COLO829 (cell line): Measurements from ENCODE around the gene PLEKHG5.

Source experiments
- DNase-seq: peaks from one replicate; pipeline ENCODE4 v3.0.0; 2012; ENCODE audit warnings: low spot score

PLEKHG5 gene

GRCh38 chr1:6509220-6509918, 17.9 kb upstream of the PLEKHG5 start:
- no peak for DNase-seq

DNA sequence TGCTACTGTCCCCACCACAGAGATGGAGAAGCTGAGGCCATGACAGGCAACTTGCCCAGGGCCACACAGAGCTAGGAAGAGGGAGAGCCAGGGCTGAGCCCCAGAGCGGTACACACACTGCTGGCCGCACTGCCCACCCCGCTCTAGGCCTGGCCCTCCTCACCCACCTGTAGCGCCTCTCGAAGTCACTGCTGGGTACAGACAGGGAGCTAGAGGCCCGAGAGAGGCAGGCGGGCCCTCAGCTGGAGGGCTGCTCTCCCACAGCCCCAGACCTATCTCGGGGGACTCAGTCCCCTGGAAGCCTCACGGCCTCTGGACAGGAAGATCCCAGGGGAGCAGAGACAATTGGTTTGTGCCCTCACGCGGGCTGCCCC, 17.3 kb upstream of the PLEKHG5 start:
- no peak for DNase-seq

- no peak for DNase-seq
Observed at GRCh38 chr1:6508154-6508815, 16.8 kb upstream of the PLEKHG5 start.

GRCh38 chr1:6507461-6507911, 16.0 kb upstream of the PLEKHG5 start:
- DNase-seq = no peak

DNA sequence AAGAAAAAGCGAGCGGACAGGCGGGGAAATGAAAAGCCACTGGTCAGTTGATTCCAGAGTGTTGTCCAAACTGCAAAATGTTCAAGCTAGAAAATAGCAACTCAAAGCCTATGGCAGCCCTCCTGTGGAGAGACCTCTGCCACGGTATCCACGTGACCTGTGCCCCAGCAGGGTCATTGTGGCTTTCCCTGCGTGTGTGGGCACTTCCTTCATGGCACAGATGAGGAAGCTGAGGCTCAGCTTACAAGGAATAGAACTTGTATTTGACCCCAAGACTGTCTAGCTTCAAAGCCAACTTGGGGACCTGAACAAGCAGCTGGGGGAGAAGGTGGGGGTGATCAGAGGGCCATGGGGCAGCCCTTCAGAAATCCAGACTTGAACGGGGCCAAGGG, 15.6 kb upstream of the PLEKHG5 start:
- DNase-seq = no peak

- DNase-seq = no peak
Observed at GRCh38 chr1:6506210-6507036, 15.0 kb upstream of the PLEKHG5 start.

DNA sequence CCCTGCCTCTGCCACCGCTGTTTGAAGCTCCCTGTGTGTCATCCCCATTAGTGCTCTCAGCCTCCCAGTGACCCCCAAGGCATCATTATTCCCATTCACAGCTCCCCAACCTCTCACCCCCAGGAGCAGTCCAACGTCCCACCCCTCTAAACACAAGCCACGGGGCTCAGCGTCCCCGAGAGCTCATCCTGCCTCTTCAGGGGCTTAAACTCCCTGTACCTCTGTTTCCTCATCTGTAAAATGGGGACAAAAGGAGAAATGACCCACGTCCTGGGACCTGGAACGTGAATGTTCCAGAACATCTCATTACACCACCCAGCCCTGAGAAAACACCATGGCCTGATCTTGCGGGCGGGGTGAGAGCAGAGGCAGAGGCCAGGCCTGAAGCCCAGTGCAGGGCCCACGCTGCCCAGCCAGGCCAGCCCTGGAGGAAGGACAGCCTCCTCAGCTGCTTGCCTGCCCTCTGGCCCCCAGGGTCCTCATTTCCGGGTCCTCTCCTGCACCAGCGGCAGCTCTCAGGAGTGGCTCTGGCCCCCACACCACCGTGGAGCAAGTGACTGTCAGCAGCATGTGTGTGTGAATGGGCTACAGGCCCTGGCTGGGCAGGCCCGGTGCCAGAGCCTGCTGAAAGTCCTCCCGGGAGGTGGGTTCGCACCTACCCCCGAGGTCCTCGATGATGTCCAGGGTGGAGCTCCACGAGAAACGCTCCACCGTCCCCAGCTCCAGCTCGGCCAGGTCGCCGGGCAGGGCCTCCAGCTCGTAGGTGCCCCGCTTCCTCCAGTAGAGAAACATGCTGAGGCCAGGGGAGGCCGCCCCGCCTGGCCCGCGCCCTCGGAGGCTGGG, 14.1 kb upstream of the PLEKHG5 start:
- no peak for DNase-seq

- no peak for DNase-seq
Observed at GRCh38 chr1:6504887-6505286, 13.4 kb upstream of the PLEKHG5 start.

DNA sequence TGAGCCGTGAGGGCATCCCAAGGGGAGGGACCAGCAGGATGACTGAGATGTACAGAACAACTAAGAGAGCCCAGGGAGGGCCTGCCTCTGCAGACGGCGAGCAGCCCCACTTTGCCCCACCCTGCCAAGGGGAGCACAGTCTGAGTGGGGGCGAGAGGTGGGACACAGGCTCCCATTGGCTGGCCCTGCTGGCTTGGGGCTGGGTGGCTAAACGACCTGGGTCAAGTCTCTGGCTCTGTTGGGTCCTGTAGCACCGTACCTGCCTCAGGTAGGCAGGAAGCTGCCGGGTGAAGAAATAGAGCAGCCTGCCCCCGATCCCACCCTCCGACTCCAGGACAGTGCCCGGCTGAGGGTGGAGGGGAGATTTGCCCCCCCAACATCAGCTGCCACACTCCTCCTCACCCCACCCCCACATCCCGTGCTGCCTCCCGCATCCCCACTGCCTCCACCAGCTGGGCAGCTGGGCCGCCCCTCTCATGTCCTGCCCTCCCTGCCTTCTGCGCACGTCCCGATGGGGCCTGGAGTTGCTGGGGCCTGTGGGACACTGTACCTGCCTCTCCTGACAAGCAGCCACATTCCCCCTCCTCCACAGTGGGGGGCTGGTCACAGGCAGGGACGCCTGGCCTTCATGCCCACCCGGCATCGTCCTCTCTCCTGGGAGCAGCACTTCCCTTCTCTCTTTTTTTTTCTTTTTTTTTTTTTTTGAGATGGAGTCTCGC, 12.6 kb upstream of the PLEKHG5 start:
- DNase-seq = no peak

DNA sequence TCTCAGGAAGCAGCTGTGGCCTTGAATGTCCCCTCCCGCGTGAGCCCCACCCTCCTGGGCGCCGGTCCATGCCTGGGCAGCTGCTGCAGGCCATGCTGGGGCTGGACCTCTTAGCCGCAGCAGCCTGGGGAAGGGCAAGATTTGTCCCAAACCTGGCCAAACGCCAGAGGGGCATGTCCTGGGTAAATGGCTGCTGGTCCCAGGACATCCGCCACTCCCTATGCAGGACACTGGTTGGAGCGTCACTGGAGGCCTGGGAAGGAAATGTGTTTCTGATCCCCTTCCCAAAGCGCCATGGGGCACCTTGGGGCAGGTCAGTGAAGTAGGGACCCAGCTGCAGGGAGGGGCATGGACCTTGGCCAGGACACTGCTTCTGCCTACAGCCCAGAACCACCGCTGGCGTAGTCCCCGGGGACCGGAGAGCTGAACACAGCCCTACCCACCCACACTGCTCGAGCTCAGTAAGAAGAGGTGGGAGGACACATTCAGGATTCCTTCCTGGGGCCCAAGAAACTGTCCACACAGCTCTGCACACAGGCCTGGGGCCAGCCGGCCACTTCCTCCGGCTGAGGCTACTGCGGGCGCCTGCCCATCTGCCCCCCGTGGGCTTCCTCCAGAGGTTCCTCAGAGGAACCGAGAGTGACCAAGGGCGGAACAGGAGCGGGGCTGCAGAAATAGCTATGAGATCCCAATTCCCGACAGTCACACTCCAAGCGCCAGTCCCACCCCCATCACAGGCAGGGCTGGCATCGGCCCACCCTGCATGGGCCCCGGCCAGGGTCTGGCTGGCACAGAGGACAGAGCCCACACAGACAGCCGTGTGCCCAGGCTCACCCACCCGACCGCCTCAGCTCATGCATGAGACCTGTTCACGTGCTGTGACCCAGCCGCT, 10.8 kb upstream of the PLEKHG5 start:
- no peak for DNase-seq

- DNase-seq = no peak
Observed at GRCh38 chr1:6501279-6501813, 9.9 kb upstream of the PLEKHG5 start.

DNA sequence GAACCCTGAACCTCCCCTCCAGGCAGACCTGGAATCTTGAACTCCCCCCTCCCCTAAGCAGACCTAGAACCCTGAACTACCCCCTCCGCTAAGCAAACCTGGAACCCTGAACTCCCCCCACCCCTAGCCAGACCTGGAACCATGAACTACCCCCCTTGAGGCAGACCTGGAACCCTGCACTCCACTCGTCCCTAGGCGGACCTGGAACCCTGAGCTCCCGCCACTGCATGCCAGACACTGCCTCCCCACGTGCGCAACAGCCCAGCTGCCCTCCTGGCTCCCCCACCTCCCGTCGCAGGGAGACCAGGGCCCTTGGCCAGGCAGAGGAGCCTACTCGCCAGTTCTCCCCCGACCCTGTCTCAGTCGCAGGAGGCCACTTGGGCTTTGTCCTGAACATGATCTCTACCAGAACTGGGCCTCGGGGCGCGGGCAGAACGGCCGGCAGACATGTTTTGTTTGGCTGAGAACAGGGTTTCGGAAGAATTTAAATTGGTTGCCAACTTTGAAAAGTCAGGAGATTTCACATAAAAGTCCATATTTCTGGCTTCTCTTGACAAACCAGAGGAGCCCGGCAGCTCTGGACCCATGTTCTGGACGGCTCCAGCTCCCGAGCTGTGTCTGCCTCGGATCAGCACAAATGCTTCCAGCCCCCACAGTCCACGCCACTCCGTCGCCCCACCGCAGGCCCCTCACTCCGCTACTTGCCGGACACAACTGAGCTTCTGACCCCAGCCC, 9.2 kb upstream of the PLEKHG5 start:
- no peak for DNase-seq

- DNase-seq = no peak
Observed at GRCh38 chr1:6499296-6499695, 7.8 kb upstream of the PLEKHG5 start.

GRCh38 chr1:6498576-6499111, 7.2 kb upstream of the PLEKHG5 start:
- DNase-seq = no peak

- no peak for DNase-seq
Observed at GRCh38 chr1:6497867-6498575, 6.6 kb upstream of the PLEKHG5 start.

- DNase-seq = peak; percentile 33
Observed at GRCh38 chr1:6497215-6497866, 5.9 kb upstream of the PLEKHG5 start.

DNA sequence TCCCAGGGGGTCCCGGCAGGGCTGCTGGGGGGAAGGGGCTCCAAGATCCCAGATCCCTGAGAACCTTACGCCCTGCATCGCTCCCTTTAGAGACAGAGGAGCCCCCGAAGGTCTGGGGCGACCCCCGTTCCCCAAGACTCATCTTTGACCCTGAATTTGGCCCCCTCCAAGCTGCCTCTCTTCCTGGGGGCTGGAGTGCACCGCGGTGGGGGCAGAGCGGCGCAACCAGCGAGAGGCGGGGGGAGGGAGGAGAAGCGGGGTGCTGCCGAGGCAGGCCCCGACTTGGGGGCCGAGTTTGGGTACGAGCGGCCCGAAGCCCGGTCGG, 5.4 kb upstream of the PLEKHG5 start:
- DNase-seq = no peak

DNA sequence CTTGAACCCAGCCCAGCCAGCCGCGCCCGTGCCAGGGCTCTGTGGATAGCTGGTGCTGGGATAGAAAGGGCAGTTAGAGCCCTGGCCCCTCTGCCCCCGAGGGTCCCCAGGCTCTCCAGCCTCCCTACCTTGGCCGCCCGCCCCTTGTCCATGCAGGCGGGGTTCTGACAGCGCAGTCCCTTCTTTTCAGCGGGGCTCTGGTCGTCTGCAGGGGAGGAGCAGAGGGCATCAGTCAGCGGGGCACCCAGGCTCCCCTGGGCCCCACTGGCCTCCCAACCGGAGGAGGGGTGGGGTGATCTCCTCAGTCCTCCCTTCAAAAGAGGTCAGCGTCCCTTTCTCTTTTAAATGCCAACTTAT, 4.9 kb upstream of the PLEKHG5 start:
- DNase-seq = no peak
